ENCODE measurements around the gene PHF21A.

DNA sequence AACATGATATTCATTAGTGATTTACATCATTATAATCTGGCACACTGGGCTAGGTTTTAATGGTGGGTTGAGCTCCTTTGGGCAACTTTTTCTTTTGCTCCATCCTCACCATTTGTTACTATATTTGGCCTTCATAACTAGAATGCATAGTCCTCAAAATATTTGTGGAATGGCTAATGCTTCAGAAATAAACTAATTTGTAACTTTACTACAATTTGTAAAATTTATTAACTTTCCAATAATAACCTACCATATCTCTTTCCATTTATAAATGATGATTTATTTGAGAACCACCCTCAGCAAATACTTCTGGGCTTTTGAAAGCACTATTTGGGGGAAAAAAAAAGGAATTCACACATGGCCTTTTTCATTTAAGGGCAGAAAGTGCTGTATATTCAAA lies 119.1 kb downstream of the PHF21A start:
- TF ChIP-seq KDM1A (IDR thresholded peaks at IDR 0.05; ENCODE audit: borderline replicate concordance, low read length): no peak
- TF ChIP-seq CTCF (IDR thresholded peaks at IDR 0.05; ENCODE audit: control extremely low read depth in 1 of 3, insufficient read depth in 1 of 3, low read depth in 1 of 3, low read length in 3 of 3): no peak
- TF ChIP-seq POLR2A (IDR thresholded peaks at IDR 0.05; ENCODE audit: control extremely low read depth in 1 of 2, low read depth in 2 of 2, low read length in 2 of 2): no peak
- TF ChIP-seq, protein P1, sequence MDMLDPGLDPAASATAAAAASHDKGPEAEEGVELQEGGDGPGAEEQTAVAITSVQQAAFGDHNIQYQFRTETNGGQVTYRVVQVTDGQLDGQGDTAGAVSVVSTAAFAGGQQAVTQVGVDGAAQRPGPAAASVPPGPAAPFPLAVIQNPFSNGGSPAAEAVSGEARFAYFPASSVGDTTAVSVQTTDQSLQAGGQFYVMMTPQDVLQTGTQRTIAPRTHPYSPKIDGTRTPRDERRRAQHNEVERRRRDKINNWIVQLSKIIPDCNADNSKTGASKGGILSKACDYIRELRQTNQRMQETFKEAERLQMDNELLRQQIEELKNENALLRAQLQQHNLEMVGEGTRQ (IDR thresholded peaks at IDR 0.05; ENCODE audit: low read length): no peak
- TF ChIP-seq TAF1 (IDR thresholded peaks at IDR 0.05; ENCODE audit: low read depth, low read length): no peak
- no peak for TF ChIP-seq EZH2 (IDR thresholded peaks at IDR 0.05; ENCODE audit: low read depth, low read length, severe bottlenecking)
- no peak for TF ChIP-seq RAD21 (IDR thresholded peaks at IDR 0.05 in 1 of 2, conservative IDR thresholded peaks at IDR 0.05 in 1 of 2; ENCODE audit: low read depth in 2 of 2, low read length in 2 of 2)
- no peak for TF ChIP-seq SAP30 (IDR thresholded peaks at IDR 0.05; ENCODE audit: insufficient read depth, insufficient replicate concordance, low read length)
- no peak for TF ChIP-seq BRCA1 (IDR thresholded peaks at IDR 0.05; ENCODE audit: low read depth, low read length)
